SK-N-SH treated with all-trans-retinoic acid at 6 μM for 48 hours (cell line): Measurements from ENCODE around the gene CELF4.
A peak's percentile ranks its signal among the peaks of the same experiment; 100 is the strongest.

Source experiments
- ATAC-seq: fragments of 200-7000 bp; cut with Tn5 transposase; 3 replicates; pipeline ENCODE4 v1.9.1; 2020; ENCODE audit warnings: mild to moderate bottlenecking, moderate library complexity
- ARNTL ChIP-seq: fragments of 450-650 bp; formaldehyde crosslinking; IDR thresholded peaks from 2 replicates; pipeline ENCODE4 v1.5.0; 2020; ENCODE audit warnings: low read depth, mild to moderate bottlenecking, moderate library complexity, borderline replicate concordance
- GLIS3 ChIP-seq: fragments of 250-450 bp; sonication (Bioruptor Pico); IDR thresholded peaks from 2 replicates; pipeline ENCODE4 v1.5.0; 2020; ENCODE audit warnings: mild to moderate bottlenecking, moderate library complexity
- ISL1 ChIP-seq: fragments of 250-450 bp; sonication (Bioruptor Pico); IDR thresholded peaks from 2 replicates; pipeline ENCODE4 v2.1.2; 2022; ENCODE audit warnings: mild to moderate bottlenecking, moderate library complexity
- OSR1 ChIP-seq: fragments of 250-450 bp; sonication (Bioruptor Pico); IDR thresholded peaks from 2 replicates; pipeline ENCODE4 v1.8.0; 2022; ENCODE audit warnings: moderate library complexity, mild to moderate bottlenecking, inconsistent platforms
- POU6F1 ChIP-seq: fragments of 250-450 bp; sonication (Bioruptor Pico); IDR thresholded peaks from 2 replicates; pipeline ENCODE4 v1.8.0; 2021; ENCODE audit warnings: low read depth, mild to moderate bottlenecking, moderate library complexity, borderline replicate concordance
- RARB ChIP-seq: fragments of 250-450 bp; sonication (Bioruptor Pico); IDR thresholded peaks from 2 replicates; pipeline ENCODE4 v1.8.0; 2021; ENCODE audit warnings: mild to moderate bottlenecking, moderate library complexity
- SNAI2 ChIP-seq: fragments of 250-450 bp; sonication (Bioruptor Pico); IDR thresholded peaks from 2 replicates; pipeline ENCODE4 v1.5.0; 2020; ENCODE audit warnings: mild to moderate bottlenecking, moderate library complexity
- TCF4 ChIP-seq: fragments of 250-450 bp; sonication (Bioruptor Pico); IDR thresholded peaks from 2 replicates; pipeline ENCODE4 v1.8.0; 2021; ENCODE audit warnings: mild to moderate bottlenecking, moderate library complexity, borderline replicate concordance
- TOX ChIP-seq: fragments of 250-450 bp; sonication (Bioruptor Pico); IDR thresholded peaks from 2 replicates; pipeline ENCODE4 v1.8.0; 2021; ENCODE audit warnings: mild to moderate bottlenecking, moderate library complexity, borderline replicate concordance
- TSHZ2 ChIP-seq: fragments of 250-450 bp; sonication (Bioruptor Pico); IDR thresholded peaks from 2 replicates; pipeline ENCODE4 v1.5.0; 2020; ENCODE audit warnings: mild to moderate bottlenecking, moderate library complexity
- ZC3H10 ChIP-seq: fragments of 250-450 bp; sonication (Bioruptor Pico); IDR thresholded peaks from 2 replicates; pipeline ENCODE4 v1.5.1; 2021; ENCODE audit warnings: mild to moderate bottlenecking, moderate library complexity
- ZFP3 ChIP-seq: fragments of 250-450 bp; sonication (Bioruptor Pico); IDR thresholded peaks from 2 replicates; pipeline ENCODE4 v1.5.0; 2020; ENCODE audit warnings: mild to moderate bottlenecking, moderate library complexity
- ZFP30 ChIP-seq: fragments of 450-650 bp; formaldehyde crosslinking; IDR thresholded peaks from 2 replicates; pipeline ENCODE4 v1.5.0; 2022; ENCODE audit warnings: mild to moderate bottlenecking, moderate library complexity
- ZNF565 ChIP-seq: fragments of 450-650 bp; formaldehyde crosslinking; conservative IDR thresholded peaks from 2 replicates; pipeline ENCODE4 v1.5.0; 2020; ENCODE audit warnings: low read depth, mild to moderate bottlenecking, moderate library complexity
- ZNF70 ChIP-seq: fragments of 450-650 bp; formaldehyde crosslinking; IDR thresholded peaks from 2 replicates; pipeline ENCODE4 v1.5.0; 2020; ENCODE audit warnings: mild to moderate bottlenecking, moderate library complexity
- ZNF8 ChIP-seq: fragments of 450-650 bp; formaldehyde crosslinking; IDR thresholded peaks from 2 replicates; pipeline ENCODE4 v1.5.0; 2020; ENCODE audit warnings: mild to moderate bottlenecking, moderate library complexity
- TF ChIP-seq, protein P1 (sequence below): fragments of 250-450 bp; sonication (Bioruptor Pico); IDR thresholded peaks from 2 replicates; pipeline ENCODE4 v1.5.1; 2020; ENCODE audit warnings: low read depth, mild to moderate bottlenecking, moderate library complexity

Gene CELF4

GRCh38 chr18:37395138-37395537 lies 170.5 kb downstream of the CELF4 start:
- no peak for ATAC-seq
- TF ChIP-seq RARB (CRISPR knock-in tag) (no peak), ISL1 (CRISPR knock-in tag) (no peak), ZFP30 (no peak), ZNF8 (CRISPR knock-in tag) (no peak), GLIS3 (no peak), ZFP3 (no peak), POU6F1 (CRISPR knock-in tag) (no peak), TOX (no peak), SNAI2 (CRISPR knock-in tag) (no peak), ZNF70 (CRISPR knock-in tag) (no peak), TSHZ2 (CRISPR knock-in tag) (no peak), OSR1 (CRISPR knock-in tag) (no peak)
- TF ChIP-seq, protein P1, sequence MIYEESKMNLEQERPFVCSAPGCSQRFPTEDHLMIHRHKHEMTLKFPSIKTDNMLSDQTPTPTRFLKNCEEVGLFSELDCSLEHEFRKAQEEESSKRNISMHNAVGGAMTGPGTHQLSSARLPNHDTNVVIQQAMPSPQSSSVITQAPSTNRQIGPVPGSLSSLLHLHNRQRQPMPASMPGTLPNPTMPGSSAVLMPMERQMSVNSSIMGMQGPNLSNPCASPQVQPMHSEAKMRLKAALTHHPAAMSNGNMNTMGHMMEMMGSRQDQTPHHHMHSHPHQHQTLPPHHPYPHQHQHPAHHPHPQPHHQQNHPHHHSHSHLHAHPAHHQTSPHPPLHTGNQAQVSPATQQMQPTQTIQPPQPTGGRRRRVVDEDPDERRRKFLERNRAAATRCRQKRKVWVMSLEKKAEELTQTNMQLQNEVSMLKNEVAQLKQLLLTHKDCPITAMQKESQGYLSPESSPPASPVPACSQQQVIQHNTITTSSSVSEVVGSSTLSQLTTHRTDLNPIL (CRISPR knock-in tag), result no peak

DNA sequence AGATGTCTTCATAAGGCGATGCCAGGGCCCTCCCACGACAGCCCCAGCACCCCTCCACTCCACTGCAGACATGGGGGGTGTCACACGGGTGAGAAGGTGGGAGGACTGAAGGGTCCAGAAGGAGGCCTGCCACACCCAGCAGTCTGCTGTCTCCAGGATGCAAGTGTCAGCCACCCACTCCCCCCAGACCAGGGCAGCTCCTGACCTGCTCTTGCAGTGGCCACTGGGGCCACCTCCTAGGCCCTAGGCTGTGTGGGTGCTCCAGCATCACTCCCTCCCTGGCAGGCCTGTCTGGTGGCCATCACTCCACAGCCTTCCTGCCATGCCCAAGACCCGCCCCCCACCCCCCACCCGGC lies 171.0 kb downstream of the CELF4 start:
- ATAC-seq, result peak; percentile 13; the same call in 1 of the 3 replicates
- TF ChIP-seq ZFP30, result no peak
- no peak for TF ChIP-seq ISL1 (CRISPR knock-in tag)
- TF ChIP-seq, protein P1 (CRISPR knock-in tag), result no peak
- TF ChIP-seq GLIS3, result no peak
- no peak for TF ChIP-seq ZNF565
- no peak for TF ChIP-seq ARNTL (CRISPR knock-in tag)
- TF ChIP-seq SNAI2 (CRISPR knock-in tag), result no peak
- TF ChIP-seq OSR1 (CRISPR knock-in tag), result no peak
- no peak for TF ChIP-seq POU6F1 (CRISPR knock-in tag)
- no peak for TF ChIP-seq ZNF8 (CRISPR knock-in tag)
- TF ChIP-seq TSHZ2 (CRISPR knock-in tag), result no peak
- TF ChIP-seq ZFP3, result no peak
- no peak for TF ChIP-seq ZC3H10 (CRISPR knock-in tag)
- TF ChIP-seq TOX, result no peak

DNA sequence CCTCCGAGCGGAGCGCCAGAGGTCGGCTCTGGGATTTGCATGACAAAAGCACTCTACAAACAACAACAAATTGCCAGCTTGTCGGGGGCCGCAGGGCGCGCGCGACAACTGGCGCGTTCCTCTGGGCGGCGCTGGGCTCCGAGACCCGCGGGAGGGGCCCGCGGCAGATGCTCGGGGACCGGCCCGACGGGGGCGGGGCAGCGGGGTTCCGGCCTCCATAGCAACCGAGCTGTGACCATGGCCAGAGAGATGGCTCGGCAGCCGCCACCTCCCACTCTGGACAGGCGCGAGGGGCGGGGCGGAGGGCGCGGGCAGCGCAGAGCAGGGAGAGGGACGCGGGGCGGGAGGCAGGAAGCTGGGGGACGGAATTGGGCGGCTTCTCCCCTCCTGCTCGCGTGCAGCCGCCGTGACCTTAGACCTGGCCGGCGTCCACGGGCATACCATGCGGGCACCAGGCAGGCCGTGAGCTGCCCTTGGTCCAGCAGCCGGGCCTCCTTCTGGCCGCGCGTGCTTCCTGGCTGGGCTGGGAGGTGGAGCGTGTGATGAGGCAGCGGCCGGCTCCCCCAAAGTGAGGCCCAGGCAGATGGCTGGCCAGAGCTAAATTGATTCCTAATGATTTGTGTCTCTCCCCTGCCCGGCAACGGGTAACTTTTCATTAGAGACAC lies 171.5 kb downstream of the CELF4 start:
- ATAC-seq, result peak; percentile 91

More for the DNA sequence above, 171.5 kb downstream of the CELF4 start:
- TF ChIP-seq TCF4 (CRISPR knock-in tag), result peak; percentile 65; the same call in 1 of the 2 replicates
- TF ChIP-seq ZFP3, result no peak
- TF ChIP-seq TSHZ2 (CRISPR knock-in tag), result peak; percentile 59; the same call in 1 of the 2 replicates
